ENCODE measurements around the gene MYORG.
"Not testable (repeated sequence)": the region's sequence is repeated elsewhere in the genome, so short reads cannot be mapped to it uniquely, and the experiment has no call there.

MYORG gene

GRCh38 chr9:34363619-34364351 lies 12.9 kb downstream of the MYORG start:
- H3K27me3 Mint-ChIP-seq: no peaks in the 10 kb centered on the region
- H3K4me1 Mint-ChIP-seq: peaks cover 22% of the 10 kb centered on the region
- peak overlapping the region; percentile 41 for H3K27ac Mint-ChIP-seq
- H3K36me3 Mint-ChIP-seq: peaks cover 4% of the 10 kb centered on the region
- no peaks in the 10 kb centered on the region for H3K9me3 Mint-ChIP-seq
- H3K4me3 Mint-ChIP-seq: peak overlapping the region; percentile 54

- Mint-ChIP-seq H3K36me3 (peaks cover 8% of the 10 kb centered on the region), H3K9me3 (peaks cover 2% of the 10 kb centered on the region), H3K4me3 (no peak overlapping the region), H3K27ac (peak overlapping the region; percentile 42), H3K27me3 (no peaks in the 10 kb centered on the region), H3K4me1 (peaks cover 22% of the 10 kb centered on the region)
Measured at GRCh38 chr9:34362614-34363214, 14.0 kb downstream of the MYORG start.

GRCh38 chr9:34352957-34353356 lies 23.7 kb downstream of the MYORG start:
- H3K27ac Mint-ChIP-seq, H3K4me1 Mint-ChIP-seq, H3K4me3 Mint-ChIP-seq, H3K9me3 Mint-ChIP-seq, H3K27me3 Mint-ChIP-seq: not testable (repeated sequence)
- peaks cover 23% of the 10 kb centered on the region for H3K36me3 Mint-ChIP-seq

- not testable (repeated sequence) for H3K27ac Mint-ChIP-seq, H3K4me1 Mint-ChIP-seq, H3K9me3 Mint-ChIP-seq, H3K27me3 Mint-ChIP-seq, H3K4me3 Mint-ChIP-seq
- H3K36me3 Mint-ChIP-seq: peaks cover 19% of the 10 kb centered on the region
Measured at GRCh38 chr9:34352122-34352652, 24.5 kb downstream of the MYORG start.

- Mint-ChIP-seq H3K27ac (no peak overlapping the region), H3K9me3 (no peaks in the 10 kb centered on the region), H3K36me3 (peaks cover 6% of the 10 kb centered on the region), H3K27me3 (no peaks in the 10 kb centered on the region), H3K4me1 (no peaks in the 10 kb centered on the region), H3K4me3 (no peak overlapping the region)
Measured at GRCh38 chr9:34349324-34349723, 27.4 kb downstream of the MYORG start.

- Mint-ChIP-seq H3K4me3 (no peak overlapping the region), H3K4me1 (no peaks in the 10 kb centered on the region), H3K36me3 (peaks cover 4% of the 10 kb centered on the region), H3K27me3 (no peaks in the 10 kb centered on the region), H3K27ac (no peak overlapping the region), H3K9me3 (no peaks in the 10 kb centered on the region)
Measured at GRCh38 chr9:34347800-34348158, 28.9 kb downstream of the MYORG start.

GRCh38 chr9:34346873-34347799 lies 29.6 kb downstream of the MYORG start:
- Mint-ChIP-seq H3K4me3 (no peak overlapping the region), H3K9me3 (no peaks in the 10 kb centered on the region), H3K4me1 (no peaks in the 10 kb centered on the region), H3K27me3 (no peaks in the 10 kb centered on the region), H3K27ac (no peak overlapping the region), H3K36me3 (peaks cover 4% of the 10 kb centered on the region)

GRCh38 chr9:34343605-34344004 lies 33.1 kb downstream of the MYORG start:
- no peak overlapping the region for H3K4me3 Mint-ChIP-seq
- H3K36me3 Mint-ChIP-seq: peaks cover 5% of the 10 kb centered on the region
- no peaks in the 10 kb centered on the region for H3K27me3 Mint-ChIP-seq
- no peaks in the 10 kb centered on the region for H3K4me1 Mint-ChIP-seq
- H3K9me3 Mint-ChIP-seq: no peaks in the 10 kb centered on the region
- no peak overlapping the region for H3K27ac Mint-ChIP-seq

- Mint-ChIP-seq H3K27ac (no peak overlapping the region), H3K9me3 (no peaks in the 10 kb centered on the region), H3K27me3 (no peaks in the 10 kb centered on the region), H3K4me3 (no peak overlapping the region), H3K4me1 (no peaks in the 10 kb centered on the region), H3K36me3 (peaks cover 5% of the 10 kb centered on the region)
Measured at GRCh38 chr9:34343090-34343489, 33.6 kb downstream of the MYORG start.

GRCh38 chr9:34341659-34342295 lies 34.9 kb downstream of the MYORG start:
- no peak overlapping the region for H3K4me3 Mint-ChIP-seq
- no peak overlapping the region for H3K27ac Mint-ChIP-seq
- H3K27me3 Mint-ChIP-seq: no peaks in the 10 kb centered on the region
- H3K4me1 Mint-ChIP-seq: no peaks in the 10 kb centered on the region
- H3K9me3 Mint-ChIP-seq: no peaks in the 10 kb centered on the region
- peaks cover 5% of the 10 kb centered on the region for H3K36me3 Mint-ChIP-seq

GRCh38 chr9:34338665-34339385 lies 37.9 kb downstream of the MYORG start:
- H3K27ac Mint-ChIP-seq: no peak overlapping the region
- no peak overlapping the region for H3K4me3 Mint-ChIP-seq
- H3K4me1 Mint-ChIP-seq: peaks cover 12% of the 10 kb centered on the region
- H3K36me3 Mint-ChIP-seq: peaks cover 5% of the 10 kb centered on the region
- no peaks in the 10 kb centered on the region for H3K27me3 Mint-ChIP-seq
- H3K9me3 Mint-ChIP-seq: no peaks in the 10 kb centered on the region

- H3K27ac Mint-ChIP-seq, H3K4me3 Mint-ChIP-seq, H3K9me3 Mint-ChIP-seq, H3K27me3 Mint-ChIP-seq, H3K36me3 Mint-ChIP-seq: not testable (repeated sequence)
- peaks cover 12% of the 10 kb centered on the region for H3K4me1 Mint-ChIP-seq
Measured at GRCh38 chr9:34338079-34338478, 38.6 kb downstream of the MYORG start.

- Mint-ChIP-seq H3K4me3 (no peak overlapping the region), H3K4me1 (peaks cover 15% of the 10 kb centered on the region), H3K27ac (no peak overlapping the region), H3K36me3 (peaks cover 5% of the 10 kb centered on the region), H3K27me3 (no peaks in the 10 kb centered on the region), H3K9me3 (no peaks in the 10 kb centered on the region)
Measured at GRCh38 chr9:34337403-34337802, 39.3 kb downstream of the MYORG start.

- H3K27ac Mint-ChIP-seq: no peak overlapping the region
- H3K4me1 Mint-ChIP-seq: peaks cover 29% of the 10 kb centered on the region
- H3K9me3 Mint-ChIP-seq: no peaks in the 10 kb centered on the region
- no peak overlapping the region for H3K4me3 Mint-ChIP-seq
- H3K36me3 Mint-ChIP-seq: peaks cover 4% of the 10 kb centered on the region
- no peaks in the 10 kb centered on the region for H3K27me3 Mint-ChIP-seq
Measured at GRCh38 chr9:34335376-34335775, 41.3 kb downstream of the MYORG start.

GRCh38 chr9:34334916-34335315 lies 41.8 kb downstream of the MYORG start:
- Mint-ChIP-seq H3K27ac (no peak overlapping the region), H3K27me3 (no peaks in the 10 kb centered on the region), H3K4me3 (no peak overlapping the region), H3K9me3 (no peaks in the 10 kb centered on the region), H3K4me1 (peaks cover 33% of the 10 kb centered on the region), H3K36me3 (no peaks in the 10 kb centered on the region)
